ENCODE data around the gene TPH1.

GRCh38 chr11:18080451-18080850 lies 34.4 kb upstream of the TPH1 start:
- TF ChIP-seq GABPA (IDR thresholded peaks at IDR 0.05; ENCODE audit: low read depth), result no peak
- TF ChIP-seq, protein P1, sequence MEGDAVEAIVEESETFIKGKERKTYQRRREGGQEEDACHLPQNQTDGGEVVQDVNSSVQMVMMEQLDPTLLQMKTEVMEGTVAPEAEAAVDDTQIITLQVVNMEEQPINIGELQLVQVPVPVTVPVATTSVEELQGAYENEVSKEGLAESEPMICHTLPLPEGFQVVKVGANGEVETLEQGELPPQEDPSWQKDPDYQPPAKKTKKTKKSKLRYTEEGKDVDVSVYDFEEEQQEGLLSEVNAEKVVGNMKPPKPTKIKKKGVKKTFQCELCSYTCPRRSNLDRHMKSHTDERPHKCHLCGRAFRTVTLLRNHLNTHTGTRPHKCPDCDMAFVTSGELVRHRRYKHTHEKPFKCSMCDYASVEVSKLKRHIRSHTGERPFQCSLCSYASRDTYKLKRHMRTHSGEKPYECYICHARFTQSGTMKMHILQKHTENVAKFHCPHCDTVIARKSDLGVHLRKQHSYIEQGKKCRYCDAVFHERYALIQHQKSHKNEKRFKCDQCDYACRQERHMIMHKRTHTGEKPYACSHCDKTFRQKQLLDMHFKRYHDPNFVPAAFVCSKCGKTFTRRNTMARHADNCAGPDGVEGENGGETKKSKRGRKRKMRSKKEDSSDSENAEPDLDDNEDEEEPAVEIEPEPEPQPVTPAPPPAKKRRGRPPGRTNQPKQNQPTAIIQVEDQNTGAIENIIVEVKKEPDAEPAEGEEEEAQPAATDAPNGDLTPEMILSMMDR (IDR thresholded peaks at IDR 0.05; ENCODE audit: insufficient read depth, low read length), result no peak
- no peak for TF ChIP-seq POLR2AphosphoS5 (IDR thresholded peaks at IDR 0.05; ENCODE audit: low read depth)
- no peak for TF ChIP-seq REST (IDR thresholded peaks at IDR 0.05; ENCODE audit: insufficient replicate concordance, low read depth)
- TF ChIP-seq SPI1 (IDR thresholded peaks at IDR 0.05; ENCODE audit: borderline replicate concordance, low read depth), result no peak

All from HL-60 (cell line).